HepG2 (cell line): ENCODE data around the gene SLC27A1. TPM values are rescaled to one million over a fixed set of nuclear protein-coding genes. Genes with fewer than 3 reads are reported as not detected.
A peak's percentile ranks its signal among the peaks of the same experiment; 100 is the strongest.

Experiments used
- CCAR2 ChIP-seq: fragments of 200-400 bp; formaldehyde crosslinking; optimal IDR thresholded peaks from 2 replicates; pipeline ENCODE3; 2018; ENCODE audit warnings: low read depth, mild to moderate bottlenecking, low read length, moderate library complexity
- ETS1 ChIP-seq: sonication (generic); formaldehyde crosslinking; IDR thresholded peaks from 2 replicates; pipeline ENCODE4 v1.4.0; 2020; ENCODE audit warnings: missing genetic modification reagents
- FLYWCH1 ChIP-seq: sonication (generic); formaldehyde crosslinking; IDR thresholded peaks from 2 replicates; pipeline ENCODE4 v1.8.1; 2023; ENCODE audit warnings: mild to moderate bottlenecking, missing genetic modification reagents
- HBP1 ChIP-seq: IDR thresholded peaks from 2 replicates; pipeline ENCODE4 v1.6.1; 2016; ENCODE audit warnings: low read depth, control low read depth
- KDM1A ChIP-seq: IDR thresholded peaks from 2 replicates; pipeline ENCODE4 v1.6.1; 2016; ENCODE audit warnings: missing compliant biosample characterization
- KLF15 ChIP-seq: sonication (generic); formaldehyde crosslinking; IDR thresholded peaks from 2 replicates; pipeline ENCODE4 v1.8.1; 2023; ENCODE audit warnings: borderline replicate concordance, mild to moderate bottlenecking, inconsistent platforms, missing genetic modification reagents, mixed read lengths
- PAXIP1 ChIP-seq: sonication (generic); formaldehyde crosslinking; conservative IDR thresholded peaks from 2 replicates; pipeline ENCODE4 v1.4.0; 2020; ENCODE audit warnings: mild to moderate bottlenecking, missing genetic modification reagents, moderate library complexity
- PHF20 ChIP-seq: sonication (generic); formaldehyde crosslinking; IDR thresholded peaks from 2 replicates; pipeline ENCODE4 v1.5.0; 2020; ENCODE audit warnings: mild to moderate bottlenecking, missing genetic modification reagents
- SP4 ChIP-seq: sonication (generic); formaldehyde crosslinking; IDR thresholded peaks from 2 replicates; pipeline ENCODE4 v1.8.1; 2023; ENCODE audit warnings: mild to moderate bottlenecking, missing genetic modification reagents
- TBL1XR1 ChIP-seq: fragments of 150-350 bp; IDR thresholded peaks from 2 replicates; pipeline ENCODE4 v1.6.1; 2014; ENCODE audit warnings: borderline replicate concordance, low read length; ENCODE audit not compliant: partially characterized antibody
- ZBTB42 ChIP-seq: sonication (generic); formaldehyde crosslinking; IDR thresholded peaks from 2 replicates; pipeline ENCODE4 v1.5.0; 2020; ENCODE audit warnings: mild to moderate bottlenecking, missing genetic modification reagents
- ZBTB43 ChIP-seq: sonication (generic); formaldehyde crosslinking; conservative IDR thresholded peaks from 2 replicates; pipeline ENCODE4 v1.4.0; 2020; ENCODE audit warnings: missing genetic modification reagents
- ZC3H4 ChIP-seq: sonication (generic); formaldehyde crosslinking; IDR thresholded peaks from 2 replicates; pipeline ENCODE4 v1.4.0; 2020; ENCODE audit warnings: missing genetic modification reagents, borderline replicate concordance
- ZNF235 ChIP-seq: sonication (generic); formaldehyde crosslinking; IDR thresholded peaks from 2 replicates; pipeline ENCODE4 v1.8.1; 2023; ENCODE audit warnings: mild to moderate bottlenecking, missing genetic modification reagents, borderline replicate concordance
- ZNF276 ChIP-seq: sonication (generic); formaldehyde crosslinking; IDR thresholded peaks from 2 replicates; pipeline ENCODE4 v1.4.0; 2020; ENCODE audit warnings: mild to moderate bottlenecking, low read depth, missing genetic modification reagents
- ZNF33B ChIP-seq: sonication (generic); formaldehyde crosslinking; IDR thresholded peaks from 2 replicates; pipeline ENCODE4 v1.5.1; 2020; ENCODE audit warnings: mild to moderate bottlenecking, missing genetic modification reagents
- ZNF354B ChIP-seq: sonication (generic); formaldehyde crosslinking; IDR thresholded peaks from 2 replicates; pipeline ENCODE4 v1.8.0; 2022; ENCODE audit warnings: mild to moderate bottlenecking, missing genetic modification reagents
- ZNF549 ChIP-seq: sonication (generic); formaldehyde crosslinking; IDR thresholded peaks from 2 replicates; pipeline ENCODE4 v1.5.0; 2020; ENCODE audit warnings: missing genetic modification reagents
- ZNF678 ChIP-seq: sonication (generic); formaldehyde crosslinking; IDR thresholded peaks from 2 replicates; pipeline ENCODE4 v1.4.0; 2020; ENCODE audit warnings: mild to moderate bottlenecking, missing genetic modification reagents
- ZZZ3 ChIP-seq: sonication (generic); formaldehyde crosslinking; IDR thresholded peaks from 2 replicates; pipeline ENCODE4 v1.4.0; 2020; ENCODE audit warnings: missing genetic modification reagents, mild to moderate bottlenecking, borderline replicate concordance
- polyA plus RNA-seq, 8 experiments: library from polyadenylated mRNA; depleted of rRNA in 3 of 8; stranded (reverse) in 7 of 8; unstranded in 1 of 8; fragments of >200 nt; fragmentation: Illumina TruSeq in 4 of 8; extraction: Trizol in 4 of 8; gene quantifications; 2 replicates each; pipeline versions ENCODE4 v1.2.1 to v1.2.3, GENCODE V29; 2011 to 2016; ENCODE audit warnings: low read depth in 4 of 8, missing spikeins in 1 of 8, mixed read lengths in 1 of 8; ENCODE audit not compliant: insufficient read depth in 1 of 8
- total RNA-seq, 5 experiments: library from RNA; depleted of rRNA; stranded (reverse); fragments of >200 nt; fragmentation: Illumina TruSeq; extraction: Trizol; gene quantifications; 2 replicates each; pipeline ENCODE4 v1.2.3, GENCODE V29; 2016; ENCODE audit warnings: low read depth in 1 of 5

Gene SLC27A1
- total and polyA plus RNA-seq, 2 of the 13 experiments (the other 11 are each of a cell fraction or from before 2014, with no cell fraction given) = 4.1 to 8.8 TPM

GRCh38 chr19:17511724-17512573, 41.6 kb downstream of the SLC27A1 start (continued):
- no peak for TF ChIP-seq ZNF235 (CRISPR knock-in tag)
- TF ChIP-seq ZBTB43 (CRISPR knock-in tag) = peak; percentile 64; the same call in 1 of the 2 replicates
- peak; percentile 90 for TF ChIP-seq ZNF678 (CRISPR knock-in tag)
- TF ChIP-seq PAXIP1 (CRISPR knock-in tag) = peak; percentile 71
- no peak for TF ChIP-seq ZNF354B (CRISPR knock-in tag)
- peak; percentile 96 for TF ChIP-seq ZZZ3 (CRISPR knock-in tag)
- no peak for TF ChIP-seq CCAR2
- TF ChIP-seq ZNF549 (CRISPR knock-in tag) = no peak
- TF ChIP-seq ZC3H4 = 0 out of 2 replicates have a peak, but pooled peaks have one; percentile 75
- peak; percentile 71 for TF ChIP-seq PHF20 (CRISPR knock-in tag)
- TF ChIP-seq KLF15 (CRISPR knock-in tag) = peak; percentile 77; the same call in 1 of the 2 replicates
- TF ChIP-seq HBP1 (CRISPR knock-in tag) = peak; percentile 74; the same call in 1 of the 2 replicates
- no peak; the same call in 1 of the 2 replicates for TF ChIP-seq ETS1
- TF ChIP-seq ZNF33B (CRISPR knock-in tag) = peak; percentile 99
- no peak for TF ChIP-seq ZBTB42 (CRISPR knock-in tag)
- TF ChIP-seq FLYWCH1 (CRISPR knock-in tag) = no peak
- TF ChIP-seq SP4 (CRISPR knock-in tag) = peak; percentile 93
- TF ChIP-seq TBL1XR1 = no peak
- no peak for TF ChIP-seq KDM1A
- peak; percentile 98 for TF ChIP-seq ZNF276 (CRISPR knock-in tag)
